Gastroesophageal sphincter (tissue), 3 donors: Measurements from ENCODE around the gene KRT6B.
"Not testable (repeated sequence)": the region's sequence is repeated elsewhere in the genome, so short reads cannot be mapped to it uniquely, and the experiment has no call there.

Source experiments
- CTCF ChIP-seq, 4 experiments: fragments of 200-600 bp in 2 of 4; fragments of 450-650 bp in 2 of 4; sonication (generic) in 1 of 4; IDR thresholded peaks; one replicate each; pipeline ENCODE4 v1.5.1; 2017 to 2019; ENCODE audit warnings: antibody characterized with exemption in 4 of 4, mild to moderate bottlenecking in 2 of 4, moderate library complexity in 2 of 4
- EP300 ChIP-seq: sonication (generic); formaldehyde crosslinking; IDR thresholded peaks from one replicate; pipeline ENCODE4 v1.6.1; 2017; ENCODE audit warnings: antibody characterized with exemption, mild to moderate bottlenecking
- POLR2A ChIP-seq, 2 donors: fragments of 450-650 bp; IDR thresholded peaks; one replicate each; pipeline ENCODE4 v1.6.1; 2017; ENCODE audit warnings: antibody characterized with exemption in 2 of 2, mild to moderate bottlenecking in 2 of 2, moderate library complexity in 1 of 2

GRCh38 chr12:52491495-52491894, 39.5 kb upstream of the KRT6B start:
- TF ChIP-seq POLR2A (IDR thresholded peaks at IDR 0.05); CTCF (IDR thresholded peaks at IDR 0.05); EP300: not testable (repeated sequence)
